H1 (cell line): ENCODE data around the gene CFAP206. TPM values are rescaled to one million over a fixed set of nuclear protein-coding genes. Genes with fewer than 3 reads are reported as not detected.

Experiments
- ASH2L ChIP-seq: fragments of 200-600, 300-600 bp; sonication (generic); IDR thresholded peaks from one replicate; pipeline ENCODE4 v1.7.1; 2017; ENCODE audit warnings: low read length
- polyA plus RNA-seq, 7 experiments: library from polyadenylated mRNA; depleted of rRNA in 3 of 7; stranded (reverse) in 5 of 7; unstranded in 2 of 7; fragments of >200 nt in 5 of 7; fragments of 200-250 nt in 2 of 7; gene quantifications; 1 replicate in 5 of 7; 2 replicates in 1 of 7; 4 replicates in 1 of 7; pipeline versions ENCODE4 v1.2.1 to v1.2.3, GENCODE V29; 2011 to 2013; ENCODE audit warnings: missing spikeins in 2 of 7, mixed read lengths in 2 of 7
- total RNA-seq: library from RNA; stranded (reverse); fragmentation: NEBNext Ultra II Directional; extraction: Animal tissue kit (Norgen Biotek cat#: 25700); gene quantifications from 2 replicates; pipeline ENCODE4 v1.2.1, GENCODE V29; 2021

CFAP206 gene
- total and polyA plus RNA-seq, 2 of the 8 experiments (the other 6 are each of a cell fraction or from before 2014, with no cell fraction given): not detected

DNA sequence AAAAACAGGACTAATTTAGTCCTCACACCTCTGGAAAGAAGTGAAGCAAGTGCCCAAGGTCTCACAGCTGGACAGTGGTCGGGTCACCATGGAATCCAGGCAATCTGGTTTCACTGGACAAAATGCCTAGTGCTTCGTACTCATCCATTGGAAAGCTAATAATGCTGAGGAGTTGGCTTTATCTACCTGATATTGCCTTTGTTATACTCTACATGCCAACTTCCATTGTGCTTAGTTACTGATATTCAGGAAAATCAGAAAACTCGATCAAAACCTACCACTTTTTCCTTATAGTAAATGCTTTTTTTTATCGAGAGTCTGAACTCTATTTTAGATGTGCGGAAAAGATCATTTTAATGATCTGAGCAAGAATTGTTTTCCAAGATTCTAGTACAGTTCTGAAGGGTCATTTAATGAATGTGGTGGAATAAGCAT, 966 bp downstream of the CFAP206 start (continued):
- TF ChIP-seq ASH2L: no peak
